ENCODE measurements around the gene MKNK2. TPM values are rescaled to one million over a fixed set of nuclear protein-coding genes. Genes with fewer than 3 reads are reported as not detected.

Gene MKNK2
- 75.1 and 110 TPM in 2 replicates for total RNA-seq

GRCh38 chr19:2050991-2051772 is at the start of gene MKNK2:
Gene MKNK2 (minus strand): TSS chr19:2051244. CDS start chr19:2050851, 393 bp downstream.

GRCh38 chr19:2096480-2097202 is 45.6 kb upstream of the MKNK2 start, which contains the start of gene IZUMO4:
Gene IZUMO4 (plus strand): TSS chr19:2096915. CDS start chr19:2096946, 31 bp downstream.

GRCh38 chr19:2096034-2096479 is 45.0 kb upstream of the MKNK2 start, which contains the start of gene MOB3A:
Gene MOB3A (minus strand): TSS chr19:2096326. CDS start chr19:2078560, 17,766 bp downstream.

GRCh38 chr19:2015608-2015950 is 35.5 kb downstream of the MKNK2 start, which contains the start of gene BTBD2:
Gene BTBD2 (minus strand): TSS chr19:2015714. CDS start chr19:2015703, 11 bp downstream.

Other genes starting within 250 kb of the MKNK2 start
- 0.43 and 0.52 TPM in 2 replicates for gene ATP8B3, start 239.0 kb downstream of the MKNK2 start, total RNA-seq
- gene REXO1, start 202.8 kb downstream of the MKNK2 start, total RNA-seq: 4.3 and 4.9 TPM in 2 replicates
- 3.9 and 4.7 TPM in 2 replicates for gene KLF16, start 187.7 kb downstream of the MKNK2 start, total RNA-seq
- 72.7 and 84.0 TPM in 2 replicates for gene ABHD17A, start 165.7 kb downstream of the MKNK2 start, total RNA-seq
- gene ADAT3, start 145.8 kb downstream of the MKNK2 start, total RNA-seq: 1.9 and 2.0 TPM in 2 replicates
- 20.4 and 21.9 TPM in 2 replicates for gene SCAMP4, start 145.8 kb downstream of the MKNK2 start, total RNA-seq
- gene CSNK1G2, start 110.1 kb downstream of the MKNK2 start, total RNA-seq: 49.6 and 55.8 TPM in 2 replicates
- 29.8 and 40.8 TPM in 2 replicates for gene BTBD2, start 35.5 kb downstream of the MKNK2 start, total RNA-seq
- gene MOB3A, start 45.1 kb upstream of the MKNK2 start, total RNA-seq: 14.1 and 20.4 TPM in 2 replicates
- 0.95 and 1.4 TPM in 2 replicates for gene IZUMO4, start 45.7 kb upstream of the MKNK2 start, total RNA-seq
- gene AP3D1, start 100.3 kb upstream of the MKNK2 start, total RNA-seq: 56.6 and 61.2 TPM in 2 replicates
- gene DOT1L, start 112.7 kb upstream of the MKNK2 start, total RNA-seq: 2.2 and 2.8 TPM in 2 replicates
- 62.7 and 69.4 TPM in 2 replicates for gene PLEKHJ1, start 185.1 kb upstream of the MKNK2 start, total RNA-seq
- 46.4 and 56.8 TPM in 2 replicates for gene SF3A2, start 185.6 kb upstream of the MKNK2 start, total RNA-seq
- gene AMH, start 198.1 kb upstream of the MKNK2 start, total RNA-seq: 1.3 and 2.0 TPM in 2 replicates
- 0.43 TPM in 1 of 2 replicates, not detected in the other for gene JSRP1, start 205.2 kb upstream of the MKNK2 start, total RNA-seq
- gene PEAK3, start 230.9 kb upstream of the MKNK2 start, total RNA-seq: 0.22 and 0.26 TPM in 2 replicates

Data from dermis lymphatic vessel endothelial cell (primary cell).